A673 (cell line): ENCODE measurements around the gene NID1. TPM values are rescaled to one million over a fixed set of nuclear protein-coding genes. Genes with fewer than 3 reads are reported as not detected.
"Not testable (repeated sequence)": the region's sequence is repeated elsewhere in the genome, so short reads cannot be mapped to it uniquely, and the experiment has no call there.

ENCODE experiments used
- BruUV-seq: library from RNA; stranded (reverse); fragments of 400-500 nt; replicated peaks from 2 replicates; lab custom pipeline; 2021; lab: Mats Ljungman, UMichigan
- CTCF ChIA-PET: fragments of 300-600 bp; sonication (Branson Sonifier 250); formaldehyde crosslinking; loops from one replicate; lab custom pipeline; 2022; ENCODE audit warnings: antibody characterized with exemption; lab: Charles Lee
- POLR2A ChIA-PET: fragments of 300-600 bp; sonication (Branson Sonifier 250); formaldehyde crosslinking; loops from one replicate; lab custom pipeline; 2022; ENCODE audit warnings: antibody characterized with exemption; ENCODE audit not compliant: low non-redundant PET; lab: Charles Lee
- DNase-seq: peaks from one replicate; pipeline ENCODE4 v3.0.0-alpha.2; 2015; ENCODE audit warnings: low spot score
- H3K27ac ChIP-seq: fragments of 200-600 bp; sonication (generic); 2 replicates; pipeline ENCODE4 v1.5.1; 2016; ENCODE audit warnings: mixed run types, low read depth, mild to moderate bottlenecking, mixed read lengths, antibody characterized with exemption, low read length; ENCODE audit not compliant: poor library complexity, severe bottlenecking
- H3K27me3 ChIP-seq: fragments of 200-600 bp; sonication (generic); replicated peaks from 2 replicates; pipeline ENCODE4 v1.6.1; 2017; ENCODE audit warnings: mixed run types, low read depth, mild to moderate bottlenecking, mixed read lengths, antibody characterized with exemption, low read length; ENCODE audit not compliant: insufficient read depth, poor library complexity
- H3K36me3 ChIP-seq: fragments of 200-600 bp; sonication (generic); 2 replicates; pipeline ENCODE4 v1.6.1; 2016; ENCODE audit warnings: mixed run types, mild to moderate bottlenecking, mixed read lengths, antibody characterized with exemption, low read length; ENCODE audit not compliant: insufficient read depth, poor library complexity, severe bottlenecking
- H3K4me1 ChIP-seq: fragments of 200-600 bp; sonication (generic); 2 replicates; pipeline ENCODE4 v1.6.1; 2017; ENCODE audit warnings: mixed run types, mild to moderate bottlenecking, mixed read lengths, antibody characterized with exemption, low read length; ENCODE audit not compliant: insufficient read depth, poor library complexity, severe bottlenecking
- H3K4me3 ChIP-seq: fragments of 200-600 bp; sonication (generic); 2 replicates; pipeline ENCODE4 v1.5.1; 2016; ENCODE audit warnings: low read depth, mixed run types, mild to moderate bottlenecking, mixed read lengths, low read length; ENCODE audit not compliant: poor library complexity, severe bottlenecking
- H3K9me3 ChIP-seq: fragments of 200-600 bp; sonication (generic); 2 replicates; pipeline ENCODE4 v1.6.1; 2016; ENCODE audit warnings: mixed run types, low read depth, mild to moderate bottlenecking, mixed read lengths, antibody characterized with exemption, low read length; ENCODE audit not compliant: poor library complexity, severe bottlenecking
- CTCF ChIP-seq: fragments of 300-800, 200-600 bp; sonication (generic); conservative IDR thresholded peaks from 2 replicates; pipeline ENCODE4 v1.5.1; 2017; ENCODE audit warnings: low read depth, mild to moderate bottlenecking, antibody characterized with exemption, low read length, moderate library complexity, mixed read lengths
- EZH2 ChIP-seq: fragments of 200-600 bp; sonication (generic); IDR thresholded peaks from 2 replicates; pipeline ENCODE4 v1.6.1; 2017; ENCODE audit warnings: borderline replicate concordance, low read depth, mild to moderate bottlenecking, mixed read lengths, antibody characterized with exemption, low read length; ENCODE audit not compliant: poor library complexity, severe bottlenecking
- intact Hi-C: fragments of 100-400 bp; cut with micrococcal nuclease; formaldehyde crosslinking; loops from one replicate; pipeline ENCODE4 v1.10.0; 2022; ENCODE audit not compliant: unreplicated experiment
- total RNA-seq: library from RNA; stranded (reverse); gene quantifications from 2 replicates; pipeline ENCODE4 v1.2.3, GENCODE V29; 2021

The NID1 gene
- total RNA-seq, 1 experiment from 2014 or later, result 0.64 TPM

- BruUV-seq, result no TSS peak
- Histone ChIP-seq H3K9me3 (no peaks in the 10 kb centered on the region), H3K36me3 (no peaks in the 10 kb centered on the region), H3K4me3 (no peak overlapping the region), H3K27me3 (no peaks in the 10 kb centered on the region), H3K27ac (no peak overlapping the region), H3K4me1 (no peaks in the 10 kb centered on the region)
- ChIA-PET POLR2A (interaction anchor here (0.7 kb wide), 1 partner anchor 481 kb away, joined by 6 read pairs; no protein-coding TSS in a partner anchor), CTCF (no interaction called here)
- intact Hi-C loops, result no loop called here
- TF ChIP-seq CTCF (no peak), EZH2 (no peak)
- DNase-seq, result no peak
Measured at GRCh38 chr1:236009191-236009590, 55.7 kb downstream of the NID1 start.

GRCh38 chr1:236007781-236008180 is 57.1 kb downstream of the NID1 start:
- BruUV-seq, result no TSS peak
- Histone ChIP-seq H3K27me3 (no peaks in the 10 kb centered on the region), H3K4me1 (no peaks in the 10 kb centered on the region), H3K4me3 (no peak overlapping the region), H3K9me3 (no peaks in the 10 kb centered on the region), H3K36me3 (no peaks in the 10 kb centered on the region), H3K27ac (no peak overlapping the region)
- no peak for TF ChIP-seq CTCF
- no peak for TF ChIP-seq EZH2
- ChIA-PET CTCF (no interaction called here), POLR2A (no interaction called here)
- DNase-seq, result no peak
- intact Hi-C loops, result no loop called here

GRCh38 chr1:236003058-236003457 is 61.8 kb downstream of the NID1 start:
- H3K9me3 ChIP-seq, H3K27me3 ChIP-seq, H3K4me1 ChIP-seq, intact Hi-C loops, H3K27ac ChIP-seq, H3K4me3 ChIP-seq, BruUV-seq, POLR2A ChIA-PET, H3K36me3 ChIP-seq, CTCF ChIA-PET, DNase-seq: not testable (repeated sequence)

GRCh38 chr1:236002572-236002971 is 62.3 kb downstream of the NID1 start:
- Histone ChIP-seq H3K27me3 (no peaks in the 10 kb centered on the region), H3K4me3 (no peak overlapping the region), H3K9me3 (no peaks in the 10 kb centered on the region), H3K4me1 (no peaks in the 10 kb centered on the region), H3K27ac (no peak overlapping the region), H3K36me3 (no peaks in the 10 kb centered on the region)
- ChIA-PET CTCF (no interaction called here), POLR2A (no interaction called here)
- TF ChIP-seq CTCF (no peak), EZH2 (no peak)
- DNase-seq, result no peak
- intact Hi-C loops, result no loop called here
- no TSS peak for BruUV-seq
